ENCODE results near the gene RNF20. TPM values are rescaled to one million over a fixed set of nuclear protein-coding genes. Genes with fewer than 3 reads are reported as not detected.

RNF20 gene
- total RNA-seq, 1 experiment from 2014 or later, result 34.4 TPM

GRCh38 chr9:101591787-101592446, 58.3 kb downstream of the RNF20 start:
- Mint-ChIP-seq H3K27me3 (ENCODE audit: unreplicated experiment) (no peaks in the 10 kb centered on the region), H3K4me3 (ENCODE audit: low read depth, unreplicated experiment) (no peak overlapping the region), H3K4me1 (ENCODE audit: low read depth, unreplicated experiment) (peaks cover 9% of the 10 kb centered on the region), H3K9me3 (ENCODE audit: low read depth, unreplicated experiment) (no peaks in the 10 kb centered on the region), H3K36me3 (ENCODE audit: insufficient read depth, unreplicated experiment) (no peaks in the 10 kb centered on the region), H3K27ac (ENCODE audit: unreplicated experiment) (no peak overlapping the region)
- intact Hi-C loops (cut with micrococcal nuclease; ENCODE audit: unreplicated experiment), result no loop called here
- no peak for TF ChIP-seq CTCF (IDR thresholded peaks at IDR 0.05; ENCODE audit: unreplicated experiment)
- DNase-seq, result no peak
- CTCF ChIA-PET, result no interaction called here
- BruUV-seq (replicated peaks), result no TSS peak

- no peaks in the 10 kb centered on the region for H3K9me3 Mint-ChIP-seq (ENCODE audit: low read depth, unreplicated experiment)
- CTCF ChIA-PET, result no interaction called here
- no peak overlapping the region for H3K27ac Mint-ChIP-seq (ENCODE audit: unreplicated experiment)
- BruUV-seq (replicated peaks), result no TSS peak
- intact Hi-C loops (cut with micrococcal nuclease; ENCODE audit: unreplicated experiment), result no loop called here
- TF ChIP-seq CTCF (IDR thresholded peaks at IDR 0.05; ENCODE audit: unreplicated experiment), result no peak
- H3K36me3 Mint-ChIP-seq (ENCODE audit: insufficient read depth, unreplicated experiment), result no peaks in the 10 kb centered on the region
- H3K4me1 Mint-ChIP-seq (ENCODE audit: low read depth, unreplicated experiment), result peaks cover 5% of the 10 kb centered on the region
- no peak overlapping the region for H3K4me3 Mint-ChIP-seq (ENCODE audit: low read depth, unreplicated experiment)
- H3K27me3 Mint-ChIP-seq (ENCODE audit: unreplicated experiment), result no peaks in the 10 kb centered on the region
- DNase-seq, result no peak
Observed at GRCh38 chr9:101592788-101593187, 59.1 kb downstream of the RNF20 start.

- no TSS peak for BruUV-seq (replicated peaks)
- no peak for DNase-seq
- Mint-ChIP-seq H3K27me3 (ENCODE audit: unreplicated experiment) (no peaks in the 10 kb centered on the region), H3K27ac (ENCODE audit: unreplicated experiment) (no peak overlapping the region), H3K9me3 (ENCODE audit: low read depth, unreplicated experiment) (no peaks in the 10 kb centered on the region), H3K36me3 (ENCODE audit: insufficient read depth, unreplicated experiment) (no peaks in the 10 kb centered on the region), H3K4me1 (ENCODE audit: low read depth, unreplicated experiment) (no peaks in the 10 kb centered on the region), H3K4me3 (ENCODE audit: low read depth, unreplicated experiment) (no peak overlapping the region)
- CTCF ChIA-PET, result no interaction called here
- intact Hi-C loops (cut with micrococcal nuclease; ENCODE audit: unreplicated experiment), result no loop called here
- TF ChIP-seq CTCF (IDR thresholded peaks at IDR 0.05; ENCODE audit: unreplicated experiment), result no peak
Observed at GRCh38 chr9:101593345-101593744, 59.7 kb downstream of the RNF20 start.

- Mint-ChIP-seq H3K4me1 (ENCODE audit: low read depth, unreplicated experiment) (no peaks in the 10 kb centered on the region), H3K27ac (ENCODE audit: unreplicated experiment) (no peak within 1 kb of the TSS), H3K4me3 (ENCODE audit: low read depth, unreplicated experiment) (no peak within 1 kb of the TSS), H3K36me3 (ENCODE audit: insufficient read depth, unreplicated experiment) (no peaks in the 10 kb centered on the region), H3K27me3 (ENCODE audit: unreplicated experiment) (peaks cover under 1% of the 10 kb centered on the region), H3K9me3 (ENCODE audit: low read depth, unreplicated experiment) (no peaks in the 10 kb centered on the region)
- no peak for DNase-seq
- no TSS peak for BruUV-seq (replicated peaks)
- intact Hi-C loops (cut with micrococcal nuclease; ENCODE audit: unreplicated experiment), result no loop called here
- TF ChIP-seq CTCF (IDR thresholded peaks at IDR 0.05; ENCODE audit: unreplicated experiment), result no peak
- CTCF ChIA-PET, result interaction anchor here (0.6 to 0.7 kb wide), 2 partner anchors 8 to 34 kb away, joined by 3 to 6 read pairs; no protein-coding TSS in a partner anchor
Observed at GRCh38 chr9:101594796-101595195, 61.1 kb downstream of the RNF20 start, which contains the start of gene PPP3R2. Gene PPP3R2 (minus strand): TSS chr9:101594969. CDS start chr9:101594921, 48 bp downstream.

Data from Calu3 (cell line).